ENCODE data around the gene ACSL3. TPM values are rescaled to one million over a fixed set of nuclear protein-coding genes. Genes with fewer than 3 reads are reported as not detected.

The ACSL3 gene
- total RNA-seq, 1 experiment from 2014 or later = 85.2 TPM

- ChIA-PET POLR2A (no interaction called here), CTCF (no interaction called here)
- Histone ChIP-seq H3K4me3 (ENCODE audit: low read depth in 2 of 2, low read length in 2 of 2) (no peak overlapping the region), H3K27me3 (ENCODE audit: control insufficient read depth, insufficient read depth, low read length) (no peaks in the 10 kb centered on the region), H3K9me3 (ENCODE audit: control insufficient read depth, insufficient read depth, low read depth, low read length) (no peaks in the 10 kb centered on the region), H3K27ac (ENCODE audit: low read length) (no peak overlapping the region), H3K36me3 (ENCODE audit: control insufficient read depth, insufficient read depth, low read length) (no peaks in the 10 kb centered on the region), H3K4me1 (ENCODE audit: control insufficient read depth, insufficient read depth, low read length) (no peaks in the 10 kb centered on the region)
- no peak for ATAC-seq
- no TSS peak for BruUV-seq (replicated peaks)
- intact Hi-C loops (cut with micrococcal nuclease; ENCODE audit: unreplicated experiment) (no loop called here), in situ Hi-C loops (cut with HindIII; ENCODE audit: low pct_unique_long_range_greater_than_20kb, low sequenced_read_pairs) (no loop called here)
- no peak for TF ChIP-seq SIN3A (IDR thresholded peaks at IDR 0.05; ENCODE audit: borderline replicate concordance, insufficient read depth, low read depth, low read length)
- peak; percentile 75 for DNase-seq (ENCODE audit: low read depth, low spot score)
These were observed 23.2 kb upstream of the ACSL3 start for GRCh38 chr2:222837643-222838056.

GRCh38 chr2:222840060-222840802, 20.6 kb upstream of the ACSL3 start:
- ATAC-seq (no peak), DNase-seq (ENCODE audit: low read depth, low spot score) (no peak)
- H3K9me3 ChIP-seq (ENCODE audit: control insufficient read depth, insufficient read depth, low read depth, low read length) = no peaks in the 10 kb centered on the region
- no peaks in the 10 kb centered on the region for H3K4me1 ChIP-seq (ENCODE audit: control insufficient read depth, insufficient read depth, low read length)
- H3K4me3 ChIP-seq (ENCODE audit: low read depth in 2 of 2, low read length in 2 of 2) = no peak overlapping the region
- no TSS peak for BruUV-seq (replicated peaks)
- TF ChIP-seq SIN3A (IDR thresholded peaks at IDR 0.05; ENCODE audit: borderline replicate concordance, insufficient read depth, low read depth, low read length) = no peak
- TF ChIP-seq POLR2AphosphoS5 (IDR thresholded peaks at IDR 0.05; ENCODE audit: low read depth, low read length) = no peak
- TF ChIP-seq TCF7L2 (IDR thresholded peaks at IDR 0.05; ENCODE audit: low read depth, low read length) = no peak
- TF ChIP-seq REST (IDR thresholded peaks at IDR 0.05; ENCODE audit: insufficient read depth in 1 of 2, low read depth in 2 of 2, low read length in 1 of 2) = no peak
- TF ChIP-seq, protein P1, sequence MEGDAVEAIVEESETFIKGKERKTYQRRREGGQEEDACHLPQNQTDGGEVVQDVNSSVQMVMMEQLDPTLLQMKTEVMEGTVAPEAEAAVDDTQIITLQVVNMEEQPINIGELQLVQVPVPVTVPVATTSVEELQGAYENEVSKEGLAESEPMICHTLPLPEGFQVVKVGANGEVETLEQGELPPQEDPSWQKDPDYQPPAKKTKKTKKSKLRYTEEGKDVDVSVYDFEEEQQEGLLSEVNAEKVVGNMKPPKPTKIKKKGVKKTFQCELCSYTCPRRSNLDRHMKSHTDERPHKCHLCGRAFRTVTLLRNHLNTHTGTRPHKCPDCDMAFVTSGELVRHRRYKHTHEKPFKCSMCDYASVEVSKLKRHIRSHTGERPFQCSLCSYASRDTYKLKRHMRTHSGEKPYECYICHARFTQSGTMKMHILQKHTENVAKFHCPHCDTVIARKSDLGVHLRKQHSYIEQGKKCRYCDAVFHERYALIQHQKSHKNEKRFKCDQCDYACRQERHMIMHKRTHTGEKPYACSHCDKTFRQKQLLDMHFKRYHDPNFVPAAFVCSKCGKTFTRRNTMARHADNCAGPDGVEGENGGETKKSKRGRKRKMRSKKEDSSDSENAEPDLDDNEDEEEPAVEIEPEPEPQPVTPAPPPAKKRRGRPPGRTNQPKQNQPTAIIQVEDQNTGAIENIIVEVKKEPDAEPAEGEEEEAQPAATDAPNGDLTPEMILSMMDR (IDR thresholded peaks at IDR 0.05) = no peak
- intact Hi-C loops (cut with micrococcal nuclease; ENCODE audit: unreplicated experiment) (no loop called here), in situ Hi-C loops (cut with HindIII; ENCODE audit: low pct_unique_long_range_greater_than_20kb, low sequenced_read_pairs) (no loop called here)
- no peak overlapping the region for H3K27ac ChIP-seq (ENCODE audit: low read length)
- H3K27me3 ChIP-seq (ENCODE audit: control insufficient read depth, insufficient read depth, low read length) = no peaks in the 10 kb centered on the region
- ChIA-PET POLR2A (no interaction called here), CTCF (no interaction called here)
- no peaks in the 10 kb centered on the region for H3K36me3 ChIP-seq (ENCODE audit: control insufficient read depth, insufficient read depth, low read length)

DNA sequence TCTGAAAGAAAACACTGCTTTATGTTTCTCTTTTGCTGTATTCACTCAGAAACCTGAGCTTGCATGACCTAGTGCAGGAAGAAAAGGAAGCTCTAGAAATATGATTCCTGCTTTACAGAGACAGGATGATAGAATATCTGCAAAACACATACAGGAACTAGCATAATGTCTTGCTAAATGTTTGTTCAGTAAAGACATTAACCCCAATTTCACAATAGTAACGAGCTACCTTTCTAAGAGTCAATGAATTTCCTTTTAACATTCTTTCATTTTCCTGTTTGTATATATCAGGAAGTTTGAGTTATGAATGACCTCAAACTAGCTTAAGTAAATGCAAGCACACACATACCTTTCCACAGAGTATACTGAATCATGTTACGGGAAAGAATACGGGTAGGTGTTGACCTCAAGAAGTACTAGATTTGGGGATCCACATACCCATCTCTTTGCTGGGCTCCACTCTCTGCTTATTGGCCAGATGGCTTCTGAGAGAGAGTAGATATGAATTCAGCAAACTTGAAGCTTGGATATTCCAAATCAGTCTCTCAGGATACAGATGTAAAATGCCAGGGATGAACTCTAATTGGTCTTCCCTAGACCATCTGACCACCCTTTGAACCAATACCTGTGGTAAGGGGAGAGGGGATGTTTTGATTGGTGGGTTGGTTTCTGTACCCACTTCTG, 18.2 kb upstream of the ACSL3 start:
- POLR2A ChIA-PET = no interaction called here
- no peaks in the 10 kb centered on the region for H3K27me3 ChIP-seq (ENCODE audit: control insufficient read depth, insufficient read depth, low read length)
- intact Hi-C loops (cut with micrococcal nuclease; ENCODE audit: unreplicated experiment) (no loop called here), in situ Hi-C loops (cut with HindIII; ENCODE audit: low pct_unique_long_range_greater_than_20kb, low sequenced_read_pairs) (no loop called here)
- no TSS peak for BruUV-seq (replicated peaks)
- no peaks in the 10 kb centered on the region for H3K9me3 ChIP-seq (ENCODE audit: control insufficient read depth, insufficient read depth, low read depth, low read length)
- no peaks in the 10 kb centered on the region for H3K36me3 ChIP-seq (ENCODE audit: control insufficient read depth, insufficient read depth, low read length)
- CTCF ChIA-PET = no interaction called here
- no peak overlapping the region for H3K27ac ChIP-seq (ENCODE audit: low read length)
- ATAC-seq (no peak), DNase-seq (ENCODE audit: low read depth, low spot score) (no peak)
- H3K4me1 ChIP-seq (ENCODE audit: control insufficient read depth, insufficient read depth, low read length) = no peaks in the 10 kb centered on the region
- H3K4me3 ChIP-seq (ENCODE audit: low read depth in 2 of 2, low read length in 2 of 2) = no peak overlapping the region
- TF ChIP-seq POLR2AphosphoS5 (IDR thresholded peaks at IDR 0.05; ENCODE audit: low read depth, low read length) (no peak), TCF7L2 (IDR thresholded peaks at IDR 0.05; ENCODE audit: low read depth, low read length) (no peak), SIN3A (IDR thresholded peaks at IDR 0.05; ENCODE audit: borderline replicate concordance, insufficient read depth, low read depth, low read length) (no peak), REST (IDR thresholded peaks at IDR 0.05; ENCODE audit: insufficient read depth in 1 of 2, low read depth in 2 of 2, low read length in 1 of 2) (no peak)
- TF ChIP-seq, protein P1 (IDR thresholded peaks at IDR 0.05) = no peak

Data from Panc1 (cell line).